ENCODE measurements around the gene ZNF423. TPM values are rescaled to one million over a fixed set of nuclear protein-coding genes. Genes with fewer than 3 reads are reported as not detected.

The ZNF423 gene
- polyA plus RNA-seq, 1 of the 3 experiments (the other 2 are of a cell fraction): 1.2 TPM

DNA sequence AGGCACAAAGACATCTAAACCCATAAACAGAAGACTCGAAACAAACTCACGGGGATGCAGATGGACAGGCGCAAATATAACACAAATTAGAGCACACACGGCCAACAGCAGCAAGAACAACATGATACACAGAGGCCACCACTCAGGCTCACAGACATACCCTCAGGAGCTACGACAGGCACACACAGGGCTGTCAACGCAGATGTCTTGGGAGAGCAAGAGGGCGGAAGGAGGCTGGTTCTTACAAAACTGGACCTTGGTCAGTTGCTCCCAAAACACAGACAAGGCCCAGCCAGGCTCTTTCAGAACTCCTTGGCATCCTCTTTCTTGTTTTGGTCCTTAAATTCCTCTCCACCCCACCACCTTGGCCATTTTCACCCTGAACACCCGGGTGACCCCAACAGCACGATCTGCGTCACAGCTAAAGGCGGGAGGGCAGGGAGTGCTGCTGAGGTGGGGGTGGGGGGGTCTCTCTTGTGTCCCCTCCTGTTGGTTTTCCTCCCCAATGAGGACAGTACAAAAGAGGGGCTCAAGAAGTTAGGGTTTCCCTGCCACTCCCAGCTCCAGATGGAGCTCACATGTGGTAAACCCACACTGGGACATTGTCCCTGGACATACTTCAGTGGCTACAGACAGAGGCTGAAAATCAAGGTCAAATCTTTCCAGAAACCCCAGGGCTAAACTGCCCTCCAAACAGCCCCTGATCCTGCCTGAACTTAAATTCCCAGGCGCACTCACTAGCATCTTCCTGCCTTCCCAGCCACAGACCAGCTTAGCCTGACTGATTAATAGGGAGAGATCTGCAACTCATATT is 261.0 kb downstream of the ZNF423 start:
- POLR2A ChIA-PET: interaction anchor here (1.0 to 1.6 kb wide), 3 partner anchors 33 to 58 kb away, joined by 3 read pairs; no protein-coding TSS in a partner anchor

DNA sequence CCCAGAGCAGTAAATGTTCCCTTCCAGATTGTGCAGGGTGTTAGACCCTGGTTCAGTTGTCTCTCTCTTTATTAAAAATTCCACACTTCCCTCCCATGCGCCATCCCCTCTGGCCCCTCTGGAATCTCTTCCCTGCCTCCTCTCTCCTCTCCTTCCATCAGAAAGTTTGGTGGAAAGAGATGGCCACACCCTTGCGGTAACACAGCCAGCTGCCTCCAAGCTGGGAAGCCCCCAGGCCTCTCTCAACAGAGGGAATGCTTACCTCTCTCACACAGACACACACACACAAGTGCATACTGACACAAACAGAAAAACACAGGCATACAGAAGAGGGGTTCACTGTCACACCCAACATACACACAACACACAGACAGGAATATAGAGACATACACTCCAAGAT is 261.8 kb downstream of the ZNF423 start:
- H3K4me2 ChIP-seq: no peak overlapping the region
- H3K36me3 ChIP-seq (replicated peaks in 1 of 2; ENCODE audit: control insufficient read depth in 1 of 2, insufficient read depth in 2 of 2, low read length in 1 of 2): no peaks in the 10 kb centered on the region
- H3K4me3 ChIP-seq (ENCODE audit: low read depth in 2 of 2, low read length in 1 of 2): no peak overlapping the region
- H3K9ac ChIP-seq: no peak overlapping the region
- peaks cover 11 to 76% of the 10 kb centered on the region in 2 experiments; a peak in 3 of 4 replicates for H3K4me1 ChIP-seq (ENCODE audit: control insufficient read depth in 1 of 2, insufficient read depth in 2 of 2, low read depth in 1 of 2, low read length in 1 of 2)
- H3K9me2 ChIP-seq: no peaks in the 10 kb centered on the region
- POLR2A ChIA-PET: interaction anchor here (1.1 to 1.6 kb wide), 2 partner anchors 32 to 44 kb away, joined by 3 read pairs; no protein-coding TSS in a partner anchor
- peak overlapping the region in 1 of 2 experiments; percentile 98; a peak in 2 of 4 replicates for H3K27ac ChIP-seq (ENCODE audit: low read depth in 2 of 2, low read length in 1 of 2)
- 40% methylated on average over 2 of the region's 2 CpGs for WGBS (ENCODE audit: low lambda C conversion rate)
- H3K79me2 ChIP-seq (ENCODE audit: insufficient read depth): no peaks in the 10 kb centered on the region
- H3K9me3 ChIP-seq: no peaks in the 10 kb centered on the region
- H2AFZ ChIP-seq (ENCODE audit: low read depth): no peak overlapping the region
- no peak for DNase-seq
- no peaks in the 10 kb centered on the region for H3F3A ChIP-seq (replicated peaks; ENCODE audit: insufficient read depth)
- no peaks in the 10 kb centered on the region for H3K27me3 ChIP-seq (ENCODE audit: insufficient read depth)
- H4K20me1 ChIP-seq (ENCODE audit: insufficient read depth): no peaks in the 10 kb centered on the region
- no peak for TF ChIP-seq SIN3A (IDR thresholded peaks at IDR 0.05; ENCODE audit: borderline replicate concordance, low read depth, low read length)
- TF ChIP-seq FOXM1 (IDR thresholded peaks at IDR 0.05; ENCODE audit: low read depth): no peak
- TF ChIP-seq POLR2AphosphoS5 (IDR thresholded peaks at IDR 0.05; ENCODE audit: low read depth, low read length): no peak
- TF ChIP-seq JUND (IDR thresholded peaks at IDR 0.05): no peak
- TF ChIP-seq RFX5 (IDR thresholded peaks at IDR 0.05; ENCODE audit: low read length): no peak
- TF ChIP-seq, protein P1, sequence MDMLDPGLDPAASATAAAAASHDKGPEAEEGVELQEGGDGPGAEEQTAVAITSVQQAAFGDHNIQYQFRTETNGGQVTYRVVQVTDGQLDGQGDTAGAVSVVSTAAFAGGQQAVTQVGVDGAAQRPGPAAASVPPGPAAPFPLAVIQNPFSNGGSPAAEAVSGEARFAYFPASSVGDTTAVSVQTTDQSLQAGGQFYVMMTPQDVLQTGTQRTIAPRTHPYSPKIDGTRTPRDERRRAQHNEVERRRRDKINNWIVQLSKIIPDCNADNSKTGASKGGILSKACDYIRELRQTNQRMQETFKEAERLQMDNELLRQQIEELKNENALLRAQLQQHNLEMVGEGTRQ (IDR thresholded peaks at IDR 0.05; ENCODE audit: borderline replicate concordance, low read depth, low read length): no peak
- no peak for TF ChIP-seq MEF2A (IDR thresholded peaks at IDR 0.05; ENCODE audit: borderline replicate concordance, low read depth)
- TF ChIP-seq EZH2phosphoT487 (IDR thresholded peaks at IDR 0.05; ENCODE audit: borderline replicate concordance, low read depth): no peak
- no peak for TF ChIP-seq TAF1 (IDR thresholded peaks at IDR 0.05; ENCODE audit: borderline replicate concordance, low read depth, low read length)
- no peak for TF ChIP-seq ELF1 (IDR thresholded peaks at IDR 0.05)
- no peak for TF ChIP-seq RXRA (IDR thresholded peaks at IDR 0.05; ENCODE audit: borderline replicate concordance, low read depth)
- TF ChIP-seq, protein P2, sequence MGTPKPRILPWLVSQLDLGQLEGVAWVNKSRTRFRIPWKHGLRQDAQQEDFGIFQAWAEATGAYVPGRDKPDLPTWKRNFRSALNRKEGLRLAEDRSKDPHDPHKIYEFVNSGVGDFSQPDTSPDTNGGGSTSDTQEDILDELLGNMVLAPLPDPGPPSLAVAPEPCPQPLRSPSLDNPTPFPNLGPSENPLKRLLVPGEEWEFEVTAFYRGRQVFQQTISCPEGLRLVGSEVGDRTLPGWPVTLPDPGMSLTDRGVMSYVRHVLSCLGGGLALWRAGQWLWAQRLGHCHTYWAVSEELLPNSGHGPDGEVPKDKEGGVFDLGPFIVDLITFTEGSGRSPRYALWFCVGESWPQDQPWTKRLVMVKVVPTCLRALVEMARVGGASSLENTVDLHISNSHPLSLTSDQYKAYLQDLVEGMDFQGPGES (IDR thresholded peaks at IDR 0.05; ENCODE audit: low read depth, low read length): no peak
- TF ChIP-seq, protein P3, sequence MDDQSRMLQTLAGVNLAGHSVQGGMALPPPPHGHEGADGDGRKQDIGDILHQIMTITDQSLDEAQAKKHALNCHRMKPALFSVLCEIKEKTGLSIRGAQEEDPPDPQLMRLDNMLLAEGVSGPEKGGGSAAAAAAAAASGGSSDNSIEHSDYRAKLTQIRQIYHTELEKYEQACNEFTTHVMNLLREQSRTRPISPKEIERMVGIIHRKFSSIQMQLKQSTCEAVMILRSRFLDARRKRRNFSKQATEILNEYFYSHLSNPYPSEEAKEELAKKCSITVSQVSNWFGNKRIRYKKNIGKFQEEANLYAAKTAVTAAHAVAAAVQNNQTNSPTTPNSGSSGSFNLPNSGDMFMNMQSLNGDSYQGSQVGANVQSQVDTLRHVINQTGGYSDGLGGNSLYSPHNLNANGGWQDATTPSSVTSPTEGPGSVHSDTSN (IDR thresholded peaks at IDR 0.05): no peak
- TF ChIP-seq GABPA (IDR thresholded peaks at IDR 0.05; ENCODE audit: low read depth): no peak
- TF ChIP-seq FOSL2 (IDR thresholded peaks at IDR 0.05; ENCODE audit: borderline replicate concordance, low read depth): no peak
- TF ChIP-seq YY1 (IDR thresholded peaks at IDR 0.05; ENCODE audit: low read depth): no peak
- TF ChIP-seq TEAD4 (IDR thresholded peaks at IDR 0.05; ENCODE audit: borderline replicate concordance, insufficient read depth): no peak
- CTCF ChIA-PET: interaction anchor here (1.0 to 4.2 kb wide), 28 partner anchors 10 to 283 kb away, joined by 3 to 42 read pairs (median 9); no protein-coding TSS in a partner anchor

More for the DNA sequence above, 261.0 kb downstream of the ZNF423 start:
- H3K27me3 ChIP-seq (ENCODE audit: insufficient read depth): no peaks in the 10 kb centered on the region
- H3F3A ChIP-seq (replicated peaks; ENCODE audit: insufficient read depth): no peaks in the 10 kb centered on the region
- no peak overlapping the region for H3K4me3 ChIP-seq (ENCODE audit: low read depth in 2 of 2, low read length in 1 of 2)
- no peaks in the 10 kb centered on the region for H4K20me1 ChIP-seq (ENCODE audit: insufficient read depth)
- H3K79me2 ChIP-seq (ENCODE audit: insufficient read depth): no peaks in the 10 kb centered on the region
- no peaks in the 10 kb centered on the region for H3K9me3 ChIP-seq
- no peak overlapping the region for H3K9ac ChIP-seq
- H2AFZ ChIP-seq (ENCODE audit: low read depth): no peak overlapping the region
- CTCF ChIA-PET: interaction anchor here (0.8 to 4.2 kb wide), 14 partner anchors 14 to 263 kb away, joined by 3 to 42 read pairs (median 10); partner anchors contain the start of gene ZNF423
- WGBS (ENCODE audit: low lambda C conversion rate): 71% methylated on average over 10 of the region's 12 CpGs
- peaks cover 11 to 81% of the 10 kb centered on the region in 2 experiments; a peak in 3 of 4 replicates for H3K4me1 ChIP-seq (ENCODE audit: control insufficient read depth in 1 of 2, insufficient read depth in 2 of 2, low read depth in 1 of 2, low read length in 1 of 2)
- H3K27ac ChIP-seq (ENCODE audit: low read depth in 2 of 2, low read length in 1 of 2): peak overlapping the region in 1 of 2 experiments; percentile 98; a peak in 2 of 4 replicates
- H3K36me3 ChIP-seq (replicated peaks in 1 of 2; ENCODE audit: control insufficient read depth in 1 of 2, insufficient read depth in 2 of 2, low read length in 1 of 2): no peaks in the 10 kb centered on the region
- no peaks in the 10 kb centered on the region for H3K9me2 ChIP-seq
- peak; percentile 62 for DNase-seq
- TF ChIP-seq NFIC (IDR thresholded peaks at IDR 0.05; ENCODE audit: borderline replicate concordance) (no peak), EP300 (IDR thresholded peaks at IDR 0.05; ENCODE audit: borderline replicate concordance in 1 of 2, low read depth in 1 of 2, low read length in 1 of 2) (peak in 1 of 2 experiments; percentile 62; a peak in 1 of 4 replicates), RAD21 (IDR thresholded peaks at IDR 0.05; ENCODE audit: low read length) (peak; percentile 16; the same call in 1 of the 2 replicates), MEF2A (IDR thresholded peaks at IDR 0.05; ENCODE audit: borderline replicate concordance, low read depth) (no peak), MXI1 (IDR thresholded peaks at IDR 0.05; ENCODE audit: low read depth, low read length) (peak; percentile 20; the same call in 1 of the 2 replicates)
- TF ChIP-seq, protein P4, sequence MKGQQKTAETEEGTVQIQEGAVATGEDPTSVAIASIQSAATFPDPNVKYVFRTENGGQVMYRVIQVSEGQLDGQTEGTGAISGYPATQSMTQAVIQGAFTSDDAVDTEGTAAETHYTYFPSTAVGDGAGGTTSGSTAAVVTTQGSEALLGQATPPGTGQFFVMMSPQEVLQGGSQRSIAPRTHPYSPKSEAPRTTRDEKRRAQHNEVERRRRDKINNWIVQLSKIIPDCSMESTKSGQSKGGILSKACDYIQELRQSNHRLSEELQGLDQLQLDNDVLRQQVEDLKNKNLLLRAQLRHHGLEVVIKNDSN (IDR thresholded peaks at IDR 0.05; ENCODE audit: borderline replicate concordance, low read depth): no peak
- no peak overlapping the region for H3K4me2 ChIP-seq
